ENCODE results near the gene LYRM9.
"Not testable (repeated sequence)": the region's sequence is repeated elsewhere in the genome, so short reads cannot be mapped to it uniquely, and the experiment has no call there.

The LYRM9 gene

DNA sequence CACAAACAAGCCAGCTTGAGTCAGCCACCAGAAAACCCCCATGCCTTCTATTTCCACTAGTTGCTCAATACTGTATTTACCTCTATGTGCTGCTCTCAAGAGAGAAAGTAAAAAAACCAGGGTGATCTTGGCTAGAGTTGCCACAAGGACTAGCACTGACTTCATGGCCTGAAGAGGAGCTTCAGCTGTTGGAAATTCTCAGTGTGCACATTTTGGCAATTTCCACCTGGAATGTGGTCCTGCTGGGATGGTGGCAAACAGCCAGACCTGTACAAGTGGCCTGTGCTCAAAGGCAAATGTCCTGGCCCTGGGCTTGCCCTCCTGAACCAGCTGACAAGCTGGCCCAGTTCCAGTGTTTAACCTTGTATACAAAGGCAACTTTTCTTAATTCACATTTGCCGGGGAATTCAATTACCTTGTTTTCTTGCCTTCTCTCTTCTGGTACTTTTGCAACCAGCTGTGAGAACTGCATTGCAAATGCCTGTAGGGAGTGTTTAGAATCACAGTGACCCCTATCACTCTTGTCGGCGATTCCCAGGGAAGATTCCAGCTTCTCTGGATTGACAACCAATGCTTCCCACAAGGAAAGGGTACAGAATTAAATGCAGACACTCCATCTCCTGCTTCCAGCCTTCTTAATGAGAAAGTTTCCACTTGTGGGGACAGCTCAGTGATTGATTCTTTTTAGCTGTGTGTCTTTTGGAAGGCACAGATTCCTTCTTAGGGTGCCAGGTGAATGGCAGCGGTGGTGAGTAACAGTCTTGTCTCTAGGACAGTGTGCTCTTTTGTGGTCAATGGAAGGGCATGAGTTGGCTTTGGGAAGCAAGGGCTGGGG lies 53.4 kb downstream of the LYRM9 start:
- not testable (repeated sequence) for DNase-seq (ENCODE audit: low spot score)

DNA sequence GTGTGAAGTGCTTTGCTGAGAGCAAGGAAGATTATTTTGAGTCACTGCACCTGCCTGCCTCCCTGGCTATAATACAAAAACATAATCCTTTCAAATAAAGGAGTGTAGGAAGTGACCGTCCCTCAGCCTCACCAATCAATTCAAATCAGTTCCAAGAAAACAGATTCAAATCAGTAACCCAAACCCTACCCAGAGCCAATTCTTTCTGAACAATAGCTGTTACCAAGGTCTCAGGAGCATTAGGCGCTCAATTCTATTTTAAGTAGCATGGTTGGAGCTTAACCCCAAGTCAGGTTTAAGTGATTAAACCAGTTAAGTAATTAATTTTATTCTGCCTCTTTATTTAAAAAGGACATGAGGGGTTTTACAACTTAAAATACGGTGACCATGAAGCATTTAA lies 54.6 kb downstream of the LYRM9 start:
- DNase-seq (ENCODE audit: low spot score): not testable (repeated sequence)

DNA sequence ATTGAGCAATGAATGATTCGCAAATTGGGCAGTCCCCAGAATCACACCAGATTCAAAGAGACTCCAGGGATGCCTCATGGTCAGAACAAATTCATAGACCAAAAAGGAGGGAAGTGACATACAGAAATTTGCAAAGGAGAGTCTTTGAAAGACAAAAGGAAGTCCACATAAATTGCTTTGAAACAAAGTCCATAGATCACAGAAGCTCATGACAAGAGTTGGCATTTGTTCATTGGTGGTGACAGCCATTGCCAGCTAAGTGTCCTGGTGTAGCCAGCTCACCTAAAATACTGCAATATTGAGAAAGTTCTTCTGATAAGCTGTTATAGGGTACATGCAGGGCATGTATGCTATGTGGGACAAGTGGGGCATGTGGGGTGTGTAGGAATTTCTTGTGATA lies 55.4 kb downstream of the LYRM9 start:
- DNase-seq (ENCODE audit: low spot score): not testable (repeated sequence)

DNA sequence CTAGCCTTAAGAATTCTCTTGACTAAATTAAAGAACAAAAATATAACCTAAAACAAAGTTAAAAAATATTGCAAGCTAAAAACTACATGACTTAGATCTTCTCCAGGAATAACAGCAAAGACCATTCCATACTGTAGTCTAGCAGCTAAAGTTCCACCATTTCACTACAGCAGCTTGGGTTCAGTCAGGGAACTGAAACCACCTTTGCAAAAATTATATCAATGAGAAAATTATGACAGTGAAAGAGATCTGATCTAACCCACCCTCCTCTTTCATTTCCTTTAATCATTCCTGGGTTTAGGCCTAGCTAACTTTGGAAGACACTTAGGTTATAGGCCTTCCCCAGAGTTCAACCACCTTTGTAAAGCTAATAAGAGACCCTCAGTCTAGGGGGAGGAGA lies 56.5 kb downstream of the LYRM9 start:
- no peak for DNase-seq (ENCODE audit: low spot score)

DNA sequence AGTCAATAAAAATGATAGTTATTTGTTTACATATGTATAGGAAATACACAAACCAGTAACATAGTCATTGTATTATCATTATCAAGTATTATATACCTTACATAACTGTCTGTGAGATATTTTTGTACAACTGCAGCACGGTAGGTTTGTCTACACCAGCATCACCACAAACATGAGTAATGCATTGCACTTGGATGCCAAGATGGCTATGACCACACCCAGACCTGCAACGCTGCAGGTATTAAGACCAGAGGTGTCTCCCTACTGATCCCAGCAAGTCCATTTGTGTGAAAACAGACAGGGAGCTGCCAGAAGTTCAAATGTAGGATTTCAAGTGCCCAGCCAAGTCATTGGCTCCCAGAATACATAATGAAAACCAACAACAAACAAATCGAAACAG lies 58.6 kb downstream of the LYRM9 start:
- no peak for DNase-seq (ENCODE audit: low spot score)

DNA sequence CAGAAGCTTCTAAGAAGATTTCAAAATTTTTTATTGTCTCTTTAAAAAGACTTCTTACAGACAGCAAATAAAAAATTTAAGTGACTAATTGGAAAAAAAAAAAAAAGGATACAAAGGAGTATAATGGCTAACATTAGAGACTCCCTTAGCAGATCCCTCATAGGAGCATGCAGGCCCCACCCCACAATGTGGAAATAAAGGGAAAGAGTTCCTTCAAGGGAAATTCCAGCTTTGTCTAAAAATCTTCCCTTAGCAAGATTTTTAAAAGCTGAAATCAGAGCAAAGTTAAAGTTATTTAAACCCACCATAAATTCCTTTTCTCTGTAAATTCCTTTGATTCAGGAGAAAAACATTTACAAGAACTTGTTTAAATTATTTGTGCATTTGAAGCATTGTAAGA lies 60.3 kb downstream of the LYRM9 start:
- no peak for DNase-seq (ENCODE audit: low spot score)

DNA sequence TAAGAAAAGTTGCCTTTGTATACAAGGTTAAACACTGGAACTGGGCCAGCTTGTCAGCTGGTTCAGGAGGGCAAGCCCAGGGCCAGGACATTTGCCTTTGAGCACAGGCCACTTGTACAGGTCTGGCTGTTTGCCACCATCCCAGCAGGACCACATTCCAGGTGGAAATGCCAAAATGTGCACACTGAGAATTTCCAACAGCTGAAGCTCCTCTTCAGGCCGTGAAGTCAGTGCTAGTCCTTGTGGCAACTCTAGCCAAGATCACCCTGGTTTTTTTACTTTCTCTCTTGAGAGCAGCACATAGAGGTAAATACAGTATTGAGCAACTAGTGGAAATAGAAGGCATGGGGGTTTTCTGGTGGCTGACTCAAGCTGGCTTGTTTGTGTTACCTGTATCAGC lies 63.3 kb downstream of the LYRM9 start:
- not testable (repeated sequence) for DNase-seq (ENCODE audit: low spot score)

DNA sequence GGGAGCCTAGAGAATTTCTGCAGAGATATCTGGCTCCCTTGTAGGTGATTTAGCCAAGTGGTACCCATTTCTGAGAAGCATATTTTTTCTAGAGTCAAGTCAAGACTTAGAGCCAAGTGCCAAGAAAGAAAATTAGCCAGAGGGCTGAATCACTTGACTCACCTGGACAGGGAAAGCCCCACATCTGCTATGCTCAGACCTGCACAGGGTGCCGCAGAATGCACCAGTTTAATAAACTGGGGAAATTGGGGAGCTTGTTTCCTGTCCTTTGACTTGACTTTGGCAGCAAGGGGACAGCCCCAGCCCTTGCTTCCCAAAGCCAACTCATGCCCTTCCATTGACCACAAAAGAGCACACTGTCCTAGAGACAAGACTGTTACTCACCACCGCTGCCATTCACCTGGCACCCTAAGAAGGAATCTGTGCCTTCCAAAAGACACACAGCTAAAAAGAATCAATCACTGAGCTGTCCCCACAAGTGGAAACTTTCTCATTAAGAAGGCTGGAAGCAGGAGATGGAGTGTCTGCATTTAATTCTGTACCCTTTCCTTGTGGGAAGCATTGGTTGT lies 63.9 kb downstream of the LYRM9 start:
- DNase-seq (ENCODE audit: low spot score): not testable (repeated sequence)

Data from putamen (tissue), 1 donor.